Parathyroid adenoma (tissue), 2 donors: ENCODE results near the gene EXD3.
"Not testable (repeated sequence)": the region's sequence is repeated elsewhere in the genome, so short reads cannot be mapped to it uniquely, and the experiment has no call there.

Experiments
- H2AFZ ChIP-seq: fragments of 300-600 bp; sonication (generic); one replicate; pipeline ENCODE4 v1.7.0; 2017; ENCODE audit warnings: antibody characterized with exemption, mild to moderate bottlenecking
- H3K27ac ChIP-seq: fragments of 300-600 bp; sonication (generic); one replicate; pipeline ENCODE4 v1.7.0; 2017
- H3K27me3 ChIP-seq: fragments of 300-600 bp; sonication (generic); one replicate; pipeline ENCODE4 v1.7.0; 2017; ENCODE audit warnings: low read length; ENCODE audit not compliant: control insufficient read depth, insufficient read depth
- H3K36me3 ChIP-seq: fragments of 300-600 bp; sonication (generic); one replicate; pipeline ENCODE4 v1.7.0; 2017; ENCODE audit warnings: low read length; ENCODE audit not compliant: control insufficient read depth, insufficient read depth
- H3K4me1 ChIP-seq: fragments of 300-600 bp; sonication (generic); one replicate; pipeline ENCODE4 v1.7.0; 2017; ENCODE audit warnings: control low read depth
- H3K4me2 ChIP-seq: fragments of 300-600 bp; sonication (generic); one replicate; pipeline ENCODE4 v1.7.0; 2017; ENCODE audit warnings: low read length
- H3K4me3 ChIP-seq: fragments of 300-600 bp; sonication (generic); one replicate; pipeline ENCODE4 v1.7.0; 2017; ENCODE audit warnings: low read depth, low read length
- H3K79me2 ChIP-seq: fragments of 300-600 bp; sonication (generic); one replicate; pipeline ENCODE4 v1.7.0; 2017; ENCODE audit warnings: control low read depth
- H3K9ac ChIP-seq: fragments of 300-600 bp; sonication (generic); one replicate; pipeline ENCODE4 v1.7.0; 2017; ENCODE audit warnings: mild to moderate bottlenecking
- H3K9me3 ChIP-seq: fragments of 300-600 bp; sonication (generic); one replicate; pipeline ENCODE4 v1.7.0; 2017; ENCODE audit warnings: low read length; ENCODE audit not compliant: control insufficient read depth
- CTCF ChIP-seq: fragments of 300-600 bp; sonication (generic); IDR thresholded peaks from one replicate; pipeline ENCODE4 v1.7.0; 2017; ENCODE audit warnings: antibody characterized with exemption, mild to moderate bottlenecking
- donor health status: primary hyperparathyroidism.

The EXD3 gene

GRCh38 chr9:137349471-137350033 lies 73.4 kb downstream of the EXD3 start:
- Histone ChIP-seq H3K4me1 (no peaks in the 10 kb centered on the region), H3K9me3 (no peaks in the 10 kb centered on the region), H3K27ac (no peak overlapping the region), H3K4me2 (no peak overlapping the region), H3K79me2 (no peaks in the 10 kb centered on the region), H3K9ac (no peak overlapping the region), H2AFZ (no peak overlapping the region), H3K4me3 (no peak overlapping the region), H3K27me3 (no peaks in the 10 kb centered on the region), H3K36me3 (no peaks in the 10 kb centered on the region)
- TF ChIP-seq CTCF: no peak

GRCh38 chr9:137348769-137349470 lies 74.0 kb downstream of the EXD3 start:
- no peaks in the 10 kb centered on the region for H3K27me3 ChIP-seq
- no peak overlapping the region for H2AFZ ChIP-seq
- H3K9me3 ChIP-seq: no peaks in the 10 kb centered on the region
- H3K4me2 ChIP-seq: no peak overlapping the region
- H3K4me3 ChIP-seq: no peak overlapping the region
- no peaks in the 10 kb centered on the region for H3K36me3 ChIP-seq
- no peaks in the 10 kb centered on the region for H3K4me1 ChIP-seq
- TF ChIP-seq CTCF: no peak
- H3K9ac ChIP-seq: no peak overlapping the region
- H3K79me2 ChIP-seq: no peaks in the 10 kb centered on the region
- no peak overlapping the region for H3K27ac ChIP-seq

GRCh38 chr9:137347928-137348327 lies 75.0 kb downstream of the EXD3 start:
- no peak overlapping the region for H3K4me2 ChIP-seq
- H2AFZ ChIP-seq: no peak overlapping the region
- H3K36me3 ChIP-seq: no peaks in the 10 kb centered on the region
- no peak overlapping the region for H3K27ac ChIP-seq
- H3K9me3 ChIP-seq: no peaks in the 10 kb centered on the region
- no peak for TF ChIP-seq CTCF
- H3K4me1 ChIP-seq: no peaks in the 10 kb centered on the region
- no peak overlapping the region for H3K9ac ChIP-seq
- no peaks in the 10 kb centered on the region for H3K79me2 ChIP-seq
- H3K4me3 ChIP-seq: no peak overlapping the region
- no peaks in the 10 kb centered on the region for H3K27me3 ChIP-seq

GRCh38 chr9:137342482-137342881 lies 80.5 kb downstream of the EXD3 start:
- no peaks in the 10 kb centered on the region for H3K27me3 ChIP-seq
- no peaks in the 10 kb centered on the region for H3K9me3 ChIP-seq
- no peak overlapping the region for H3K27ac ChIP-seq
- no peak for TF ChIP-seq CTCF
- H3K79me2 ChIP-seq: no peaks in the 10 kb centered on the region
- no peaks in the 10 kb centered on the region for H3K4me1 ChIP-seq
- H3K9ac ChIP-seq: no peak overlapping the region
- no peak overlapping the region for H3K4me2 ChIP-seq
- no peaks in the 10 kb centered on the region for H3K36me3 ChIP-seq
- H2AFZ ChIP-seq: no peak overlapping the region
- H3K4me3 ChIP-seq: no peak overlapping the region

- Histone ChIP-seq H2AFZ (no peak overlapping the region), H3K27ac (no peak overlapping the region), H3K4me3 (no peak overlapping the region), H3K4me1 (no peaks in the 10 kb centered on the region), H3K9me3 (no peaks in the 10 kb centered on the region), H3K79me2 (no peaks in the 10 kb centered on the region), H3K36me3 (no peaks in the 10 kb centered on the region), H3K27me3 (no peaks in the 10 kb centered on the region), H3K9ac (no peak overlapping the region), H3K4me2 (no peak overlapping the region)
- no peak for TF ChIP-seq CTCF
These were observed 81.7 kb downstream of the EXD3 start for GRCh38 chr9:137341227-137341626.

GRCh38 chr9:137339908-137340462 lies 83.0 kb downstream of the EXD3 start:
- not testable (repeated sequence) for H2AFZ ChIP-seq, H3K9me3 ChIP-seq, H3K9ac ChIP-seq, H3K4me1 ChIP-seq, H3K4me2 ChIP-seq, H3K4me3 ChIP-seq, H3K79me2 ChIP-seq, H3K27me3 ChIP-seq, H3K27ac ChIP-seq, H3K36me3 ChIP-seq
